ENCODE data around the gene EPN1. TPM values are rescaled to one million over a fixed set of nuclear protein-coding genes. Genes with fewer than 3 reads are reported as not detected.

The EPN1 gene
- total RNA-seq, 1 donor from 2014 or later, result 117 TPM

- H3K27ac ChIP-seq, result peak within 1 kb of the TSS; percentile 84
- H3K4me1 ChIP-seq, result peaks cover 62% of the 10 kb centered on the region
- H3K36me3 ChIP-seq, result peaks cover 13% of the 10 kb centered on the region
- no peak for TF ChIP-seq CTCF (IDR thresholded peaks at IDR 0.05)
- intact Hi-C loops (cut with DNase I), result no loop called here
- H3K9me3 ChIP-seq, result no peaks in the 10 kb centered on the region
- DNase-seq, result peak; percentile 86
- H3K4me3 ChIP-seq, result peak within 1 kb of the TSS; percentile 89
- peak; percentile 75 for ATAC-seq
- no peaks in the 10 kb centered on the region for H3K27me3 ChIP-seq
Observed at GRCh38 chr19:55640577-55641425, 34.2 kb upstream of the EPN1 start, which contains the start of gene ZNF580. Gene ZNF580, plus strand, starts transcription at chr19:55641002. Its CDS starts 1,507 bp downstream, at chr19:55642509.

- H3K4me1 ChIP-seq, result peaks cover 54% of the 10 kb centered on the region
- H3K9me3 ChIP-seq, result no peaks in the 10 kb centered on the region
- DNase-seq (no peak), ATAC-seq (no peak)
- peak overlapping the region; percentile 89 for H3K4me3 ChIP-seq
- TF ChIP-seq CTCF (IDR thresholded peaks at IDR 0.05), result no peak
- H3K27ac ChIP-seq, result peak overlapping the region; percentile 84
- H3K27me3 ChIP-seq, result no peaks in the 10 kb centered on the region
- peaks cover 13% of the 10 kb centered on the region for H3K36me3 ChIP-seq
- intact Hi-C loops (cut with DNase I), result no loop called here
Observed at GRCh38 chr19:55641426-55642152, 33.4 kb upstream of the EPN1 start.

- intact Hi-C loops (cut with DNase I), result no loop called here
- peaks cover 13% of the 10 kb centered on the region for H3K36me3 ChIP-seq
- H3K27me3 ChIP-seq, result no peaks in the 10 kb centered on the region
- no peaks in the 10 kb centered on the region for H3K9me3 ChIP-seq
- H3K4me1 ChIP-seq, result peaks cover 51% of the 10 kb centered on the region
- ATAC-seq (peak; percentile 1), DNase-seq (peak; percentile 80)
- H3K27ac ChIP-seq, result peak overlapping the region; percentile 84
- no peak for TF ChIP-seq CTCF (IDR thresholded peaks at IDR 0.05)
- H3K4me3 ChIP-seq, result peak overlapping the region; percentile 89
Observed at GRCh38 chr19:55642153-55643002, 32.6 kb upstream of the EPN1 start.

GRCh38 chr19:55643003-55643886, 31.8 kb upstream of the EPN1 start, which contains the start of gene ZNF581:
Gene ZNF581, plus strand, starts transcription at chr19:55643649. Its CDS starts 923 bp downstream, at chr19:55644572.
- peak; percentile 89 for DNase-seq
- peaks cover 51% of the 10 kb centered on the region for H3K4me1 ChIP-seq

More at GRCh38 chr19:55643003-55643886, 31.8 kb upstream of the EPN1 start, which contains the start of gene ZNF581:
- Histone ChIP-seq H3K36me3 (peaks cover 13% of the 10 kb centered on the region), H3K27me3 (no peaks in the 10 kb centered on the region), H3K27ac (peak within 1 kb of the TSS; percentile 84), H3K4me3 (peak within 1 kb of the TSS; percentile 89), H3K9me3 (no peaks in the 10 kb centered on the region)
- ATAC-seq, result peak; percentile 65
- intact Hi-C loops (cut with DNase I), result no loop called here
- no peak for TF ChIP-seq CTCF (IDR thresholded peaks at IDR 0.05)

All from upper lobe of right lung (tissue), 1 donor.